HUDEP-2 (cell line): ENCODE data around the gene MEGF9.
"Not testable (repeated sequence)": the region's sequence is repeated elsewhere in the genome, so short reads cannot be mapped to it uniquely, and the experiment has no call there.

Source experiments
- DNase-seq, 76 experiments: peaks; one replicate each; lab custom pipeline; 2025; ENCODE audit not compliant: unreplicated experiment in 76 of 76; lab: John Stamatoyannopoulos, UW

MEGF9 gene

GRCh38 chr9:120714088-120714845 is at the start of gene MEGF9:
Gene MEGF9, minus strand, starts transcription at chr9:120714470. Its CDS starts 112 bp downstream, at chr9:120714358.
- DNase-seq: peak in 75 of 76 experiments; percentile 37 to 96 (median 92)

GRCh38 chr9:120761006-120761405 is 46.7 kb upstream of the MEGF9 start:
- no peak for DNase-seq

- DNase-seq: no peak
Observed at GRCh38 chr9:120759755-120760400, 45.6 kb upstream of the MEGF9 start.

- DNase-seq: no peak
Observed at GRCh38 chr9:120758544-120758943, 44.3 kb upstream of the MEGF9 start.

- no peak for DNase-seq
Observed at GRCh38 chr9:120757026-120757913, 43.0 kb upstream of the MEGF9 start.

- DNase-seq: no peak
Observed at GRCh38 chr9:120756531-120756930, 42.3 kb upstream of the MEGF9 start.

GRCh38 chr9:120755810-120756434 is 41.7 kb upstream of the MEGF9 start:
- peak in 44 of 76 experiments; percentile 3 to 60 (median 34) for DNase-seq

GRCh38 chr9:120755044-120755443 is 40.8 kb upstream of the MEGF9 start:
- DNase-seq: no peak

GRCh38 chr9:120750421-120750820 is 36.2 kb upstream of the MEGF9 start:
- no peak for DNase-seq

GRCh38 chr9:120746366-120746765 is 32.1 kb upstream of the MEGF9 start:
- not testable (repeated sequence) for DNase-seq

- DNase-seq: no peak
Observed at GRCh38 chr9:120745278-120745677, 31.0 kb upstream of the MEGF9 start.

- DNase-seq: peak in 24 of 76 experiments; percentile 8 to 62 (median 34)
Observed at GRCh38 chr9:120742951-120743416, 28.7 kb upstream of the MEGF9 start.

GRCh38 chr9:120741701-120742100 is 27.4 kb upstream of the MEGF9 start:
- DNase-seq: no peak

- no peak for DNase-seq
Observed at GRCh38 chr9:120741191-120741590, 26.9 kb upstream of the MEGF9 start.

- DNase-seq: no peak
Observed at GRCh38 chr9:120740132-120740531, 25.9 kb upstream of the MEGF9 start.

- DNase-seq: no peak
Observed at GRCh38 chr9:120737416-120738165, 23.3 kb upstream of the MEGF9 start.

- no peak for DNase-seq
Observed at GRCh38 chr9:120736881-120737280, 22.6 kb upstream of the MEGF9 start.

GRCh38 chr9:120735415-120736126 is 21.3 kb upstream of the MEGF9 start:
- DNase-seq: no peak
